Chondrocyte (in vitro differentiated cells): ENCODE measurements around the gene ARHGEF10L. TPM values are rescaled to one million over a fixed set of nuclear protein-coding genes. Genes with fewer than 3 reads are reported as not detected.
A peak's percentile ranks its signal among the peaks of the same experiment; 100 is the strongest.

ENCODE experiments used
- DNase-seq: peaks from one replicate; pipeline ENCODE4 v3.0.0; 2021; ENCODE audit warnings: mixed read lengths, low spot score
- H3K27ac Mint-ChIP-seq: one replicate; pipeline ENCODE4 v1.8.0; 2021; ENCODE audit warnings: mild to moderate bottlenecking, moderate library complexity, mixed read lengths; ENCODE audit not compliant: unreplicated experiment
- H3K27me3 Mint-ChIP-seq: 2 replicates; pipeline ENCODE4 v1.8.0; 2021; ENCODE audit warnings: low read depth, mixed read lengths
- H3K36me3 Mint-ChIP-seq: 2 replicates; pipeline ENCODE4 v1.8.0; 2021; ENCODE audit warnings: low read depth, mixed read lengths
- H3K4me1 Mint-ChIP-seq: 2 replicates; pipeline ENCODE4 v1.8.0; 2021; ENCODE audit warnings: low read depth, mild to moderate bottlenecking, mixed read lengths
- H3K4me3 Mint-ChIP-seq: one replicate; pipeline ENCODE4 v1.8.0; 2021; ENCODE audit warnings: mild to moderate bottlenecking, moderate library complexity, mixed read lengths; ENCODE audit not compliant: unreplicated experiment
- H3K9me3 Mint-ChIP-seq: 2 replicates; pipeline ENCODE4 v1.8.0; 2021; ENCODE audit warnings: low read depth, mixed read lengths
- total RNA-seq: library from RNA; stranded (reverse); gene quantifications from 3 replicates; pipeline ENCODE4 v1.2.1, GENCODE V29; 2021
- TF ChIP-seq, protein P1 (sequence below): fragments of 200-600 bp; sonication (generic); IDR thresholded peaks from 2 replicates; pipeline ENCODE4 v1.5.0; 2021; ENCODE audit warnings: antibody characterized with exemption, mild to moderate bottlenecking, moderate library complexity

The ARHGEF10L gene
- total RNA-seq, 1 donor from 2014 or later: 40.0 TPM

DNA sequence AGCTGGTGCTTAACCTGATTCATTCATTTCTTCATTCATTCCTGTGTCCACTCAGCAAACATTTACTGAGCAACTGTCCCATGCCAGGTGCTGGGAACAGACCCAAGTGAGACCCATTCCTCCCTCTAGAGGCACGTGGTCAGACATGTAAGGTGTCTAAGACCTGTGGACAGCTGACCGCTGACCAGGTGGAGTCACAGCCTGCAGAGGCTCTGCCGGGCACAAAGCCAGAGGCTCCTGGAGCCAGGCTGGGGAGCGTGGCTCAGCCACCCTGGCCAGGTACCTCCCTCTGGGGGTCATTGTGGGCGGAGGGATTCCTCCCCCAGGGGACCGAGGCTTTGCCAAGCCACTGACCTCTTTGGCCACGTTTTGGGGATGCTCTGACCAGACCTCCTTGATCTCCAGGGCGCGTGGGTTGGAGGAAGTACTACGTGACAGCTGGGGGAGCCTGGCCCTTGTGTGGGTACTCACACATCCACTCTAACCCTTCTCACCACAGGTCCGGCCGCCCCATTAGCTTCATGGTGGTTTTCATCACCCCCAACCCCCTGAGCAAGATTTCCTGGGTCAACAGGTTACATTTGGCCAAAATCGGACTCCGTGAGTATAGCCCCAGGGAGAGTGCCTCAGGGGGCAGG is 100.3 kb downstream of the ARHGEF10L start:
- Mint-ChIP-seq H3K27ac (peak overlapping the region; percentile 12), H3K27me3 (no peaks in the 10 kb centered on the region), H3K4me1 (peaks cover 17% of the 10 kb centered on the region), H3K36me3 (peaks cover 58% of the 10 kb centered on the region), H3K9me3 (no peaks in the 10 kb centered on the region), H3K4me3 (no peak overlapping the region)
- TF ChIP-seq, protein P1, sequence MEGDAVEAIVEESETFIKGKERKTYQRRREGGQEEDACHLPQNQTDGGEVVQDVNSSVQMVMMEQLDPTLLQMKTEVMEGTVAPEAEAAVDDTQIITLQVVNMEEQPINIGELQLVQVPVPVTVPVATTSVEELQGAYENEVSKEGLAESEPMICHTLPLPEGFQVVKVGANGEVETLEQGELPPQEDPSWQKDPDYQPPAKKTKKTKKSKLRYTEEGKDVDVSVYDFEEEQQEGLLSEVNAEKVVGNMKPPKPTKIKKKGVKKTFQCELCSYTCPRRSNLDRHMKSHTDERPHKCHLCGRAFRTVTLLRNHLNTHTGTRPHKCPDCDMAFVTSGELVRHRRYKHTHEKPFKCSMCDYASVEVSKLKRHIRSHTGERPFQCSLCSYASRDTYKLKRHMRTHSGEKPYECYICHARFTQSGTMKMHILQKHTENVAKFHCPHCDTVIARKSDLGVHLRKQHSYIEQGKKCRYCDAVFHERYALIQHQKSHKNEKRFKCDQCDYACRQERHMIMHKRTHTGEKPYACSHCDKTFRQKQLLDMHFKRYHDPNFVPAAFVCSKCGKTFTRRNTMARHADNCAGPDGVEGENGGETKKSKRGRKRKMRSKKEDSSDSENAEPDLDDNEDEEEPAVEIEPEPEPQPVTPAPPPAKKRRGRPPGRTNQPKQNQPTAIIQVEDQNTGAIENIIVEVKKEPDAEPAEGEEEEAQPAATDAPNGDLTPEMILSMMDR: no peak
- DNase-seq: no peak

DNA sequence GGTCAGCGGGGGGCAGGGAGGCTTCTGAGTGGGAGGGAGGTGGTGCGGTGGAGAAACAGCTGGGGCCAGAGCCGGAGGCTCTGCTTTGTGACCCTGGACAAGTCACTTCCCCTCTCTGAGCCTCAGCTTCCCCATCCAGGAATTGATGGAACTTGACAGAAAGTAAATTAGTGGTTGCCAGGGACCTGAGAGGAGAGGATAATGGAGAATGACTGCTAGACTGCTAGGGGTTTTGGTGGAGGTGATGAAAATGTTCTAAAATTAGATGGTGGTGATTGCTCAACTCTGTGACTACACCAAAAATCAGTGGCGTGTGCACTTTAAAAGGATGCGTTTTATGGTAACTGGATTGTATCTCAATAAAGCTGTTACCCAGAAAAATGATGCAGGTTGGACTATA is 100.9 kb downstream of the ARHGEF10L start:
- Mint-ChIP-seq H3K9me3 (no peaks in the 10 kb centered on the region), H3K27ac (no peak overlapping the region), H3K27me3 (no peaks in the 10 kb centered on the region), H3K4me1 (peaks cover 17% of the 10 kb centered on the region), H3K36me3 (peaks cover 58% of the 10 kb centered on the region), H3K4me3 (no peak overlapping the region)
- DNase-seq: no peak
- TF ChIP-seq, protein P1: no peak

DNA sequence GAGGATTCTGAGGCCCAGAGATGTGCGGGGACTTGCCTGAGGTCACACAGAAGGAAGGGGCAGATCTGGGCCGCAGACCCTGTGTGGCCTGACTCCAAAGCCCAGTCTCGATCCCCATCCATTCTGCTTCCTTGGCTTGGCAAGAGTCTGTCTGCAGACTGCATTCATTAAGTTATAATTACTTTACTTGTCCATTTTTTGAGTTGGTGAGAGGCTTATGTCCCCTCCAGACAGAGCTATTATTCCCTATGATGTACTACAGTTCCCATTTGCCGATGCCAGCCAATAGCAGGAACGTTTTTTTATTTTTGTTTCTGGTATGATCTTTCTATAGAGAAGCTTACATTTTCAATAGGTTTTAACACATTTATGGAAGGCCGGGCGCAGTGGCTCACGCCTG is 101.5 kb downstream of the ARHGEF10L start:
- TF ChIP-seq, protein P1: no peak
- H3K27ac Mint-ChIP-seq: no peak overlapping the region
- peaks cover 13% of the 10 kb centered on the region for H3K4me1 Mint-ChIP-seq
- H3K27me3 Mint-ChIP-seq: no peaks in the 10 kb centered on the region
- DNase-seq: no peak
- H3K9me3 Mint-ChIP-seq: no peaks in the 10 kb centered on the region
- H3K36me3 Mint-ChIP-seq: peaks cover 53% of the 10 kb centered on the region
- H3K4me3 Mint-ChIP-seq: no peak overlapping the region

DNA sequence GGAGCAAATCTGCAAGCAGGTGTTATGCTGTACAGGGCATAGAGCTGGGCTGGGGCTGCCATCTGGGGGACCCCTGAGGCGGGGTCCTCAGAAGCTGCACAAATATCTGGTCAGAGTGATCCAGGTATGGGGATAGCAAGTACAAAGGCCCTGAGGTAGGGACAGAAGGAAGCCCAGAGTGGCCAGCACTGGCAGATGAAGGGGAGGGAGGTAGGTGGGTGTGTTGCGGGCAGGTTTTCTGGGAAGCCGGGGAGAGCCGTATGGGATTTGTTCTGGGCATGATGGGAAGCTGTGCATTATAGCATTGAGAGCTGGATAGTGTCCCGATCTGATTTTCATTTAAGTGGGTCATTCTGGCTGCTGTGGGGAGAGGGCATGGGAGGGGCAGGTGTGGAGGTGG is 102.7 kb downstream of the ARHGEF10L start:
- H3K36me3 Mint-ChIP-seq: peaks cover 45% of the 10 kb centered on the region
- H3K9me3 Mint-ChIP-seq: no peaks in the 10 kb centered on the region
- no peak overlapping the region for H3K27ac Mint-ChIP-seq
- no peak overlapping the region for H3K4me3 Mint-ChIP-seq
- TF ChIP-seq, protein P1: no peak
- H3K27me3 Mint-ChIP-seq: no peaks in the 10 kb centered on the region
- peaks cover 1% of the 10 kb centered on the region for H3K4me1 Mint-ChIP-seq
- DNase-seq: no peak

DNA sequence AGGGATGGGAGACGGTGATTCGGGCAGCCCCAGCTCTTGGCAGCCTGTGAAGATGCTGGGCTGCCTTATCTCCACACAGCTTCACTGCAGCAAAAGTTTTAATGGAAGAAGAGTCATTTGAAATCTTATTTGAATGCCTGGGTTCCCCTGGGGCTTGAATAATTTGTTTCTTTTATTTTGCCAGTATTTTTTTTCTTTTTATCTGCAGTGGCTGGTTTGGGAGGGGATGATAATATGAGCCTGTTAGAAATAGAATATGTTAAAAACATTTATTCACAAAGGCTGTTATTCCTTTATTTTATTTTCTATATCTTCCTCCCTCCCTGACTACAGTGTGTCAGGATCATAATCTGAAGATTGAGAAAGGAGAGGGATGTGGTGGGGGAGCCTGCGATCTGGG is 103.4 kb downstream of the ARHGEF10L start:
- no peaks in the 10 kb centered on the region for H3K27me3 Mint-ChIP-seq
- TF ChIP-seq, protein P1: no peak
- H3K36me3 Mint-ChIP-seq: peaks cover 40% of the 10 kb centered on the region
- H3K9me3 Mint-ChIP-seq: no peaks in the 10 kb centered on the region
- H3K4me1 Mint-ChIP-seq: peaks cover 9% of the 10 kb centered on the region
- no peak overlapping the region for H3K4me3 Mint-ChIP-seq
- no peak for DNase-seq
- H3K27ac Mint-ChIP-seq: no peak overlapping the region
